ENCODE results near the gene SAP30BP.
"Not testable (repeated sequence)": the region's sequence is repeated elsewhere in the genome, so short reads cannot be mapped to it uniquely, and the experiment has no call there.

Gene SAP30BP

DNA sequence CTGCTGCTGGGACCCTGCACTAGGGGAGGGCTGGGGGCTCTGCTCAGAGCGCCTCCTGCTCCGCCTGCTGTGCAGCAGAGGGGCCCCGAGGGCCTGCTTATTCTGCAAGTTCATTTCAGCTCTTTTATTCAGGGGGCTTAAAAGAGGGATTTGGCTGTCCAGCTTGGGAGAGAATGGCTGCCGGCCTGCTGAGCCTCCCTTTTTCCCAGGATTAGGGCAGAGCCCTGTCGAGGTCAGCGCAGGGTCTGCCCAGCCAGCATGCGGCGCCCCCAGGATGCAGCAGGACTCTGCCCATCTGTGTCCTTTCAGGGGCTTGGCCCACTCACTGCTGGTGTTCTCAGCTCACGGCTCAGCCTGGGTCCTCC lies 32.8 kb upstream of the SAP30BP start:
- TF ChIP-seq, protein P1, sequence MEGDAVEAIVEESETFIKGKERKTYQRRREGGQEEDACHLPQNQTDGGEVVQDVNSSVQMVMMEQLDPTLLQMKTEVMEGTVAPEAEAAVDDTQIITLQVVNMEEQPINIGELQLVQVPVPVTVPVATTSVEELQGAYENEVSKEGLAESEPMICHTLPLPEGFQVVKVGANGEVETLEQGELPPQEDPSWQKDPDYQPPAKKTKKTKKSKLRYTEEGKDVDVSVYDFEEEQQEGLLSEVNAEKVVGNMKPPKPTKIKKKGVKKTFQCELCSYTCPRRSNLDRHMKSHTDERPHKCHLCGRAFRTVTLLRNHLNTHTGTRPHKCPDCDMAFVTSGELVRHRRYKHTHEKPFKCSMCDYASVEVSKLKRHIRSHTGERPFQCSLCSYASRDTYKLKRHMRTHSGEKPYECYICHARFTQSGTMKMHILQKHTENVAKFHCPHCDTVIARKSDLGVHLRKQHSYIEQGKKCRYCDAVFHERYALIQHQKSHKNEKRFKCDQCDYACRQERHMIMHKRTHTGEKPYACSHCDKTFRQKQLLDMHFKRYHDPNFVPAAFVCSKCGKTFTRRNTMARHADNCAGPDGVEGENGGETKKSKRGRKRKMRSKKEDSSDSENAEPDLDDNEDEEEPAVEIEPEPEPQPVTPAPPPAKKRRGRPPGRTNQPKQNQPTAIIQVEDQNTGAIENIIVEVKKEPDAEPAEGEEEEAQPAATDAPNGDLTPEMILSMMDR (IDR thresholded peaks at IDR 0.05; ENCODE audit: extremely low read depth, missing control alignments), result no peak
- DNase-seq (ENCODE audit: low spot score), result no peak

DNA sequence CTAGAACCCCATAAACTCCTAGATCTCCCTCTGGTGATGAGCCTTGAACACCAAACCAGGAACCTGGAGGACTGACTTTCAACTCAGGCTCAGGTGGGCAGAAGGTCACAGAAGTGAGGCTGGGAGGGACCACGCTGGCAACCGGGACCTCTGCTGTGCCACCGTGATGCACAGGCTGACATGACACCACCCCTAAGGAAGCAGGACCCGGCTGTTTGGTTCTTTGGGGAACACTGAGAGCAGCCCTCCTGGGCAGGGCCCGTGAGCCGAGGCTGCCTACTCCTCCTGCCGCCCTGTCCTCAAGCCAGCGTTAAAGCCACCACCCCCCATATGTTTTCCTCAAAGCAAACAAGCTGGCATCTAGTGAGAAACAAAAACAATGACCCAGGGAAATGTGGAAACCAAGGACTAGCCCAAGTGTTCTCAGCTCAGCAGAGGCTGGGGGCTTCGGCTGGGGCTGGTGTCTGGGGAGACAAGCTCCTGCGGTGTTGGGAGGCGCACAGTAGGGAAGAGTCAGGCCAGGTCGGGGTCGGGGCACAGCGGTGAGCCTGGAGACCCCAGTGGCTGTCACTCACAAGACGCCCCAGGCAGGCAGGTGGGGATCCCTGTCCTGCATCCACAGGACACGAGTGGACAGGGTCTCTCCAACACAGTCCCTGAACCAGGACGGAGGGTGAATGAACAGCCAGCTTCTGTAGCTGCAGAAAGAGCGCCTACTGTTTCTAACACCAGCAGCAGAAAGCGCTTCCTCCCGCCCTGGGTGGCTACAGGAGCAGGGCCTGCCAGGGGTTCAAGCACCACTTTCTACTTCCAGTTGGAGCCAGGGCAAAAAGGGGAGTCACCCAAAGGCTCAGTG lies 32.2 kb upstream of the SAP30BP start:
- no peak for DNase-seq (ENCODE audit: low spot score)
- TF ChIP-seq, protein P1 (IDR thresholded peaks at IDR 0.05; ENCODE audit: extremely low read depth, missing control alignments), result no peak

GRCh38 chr17:75635610-75636202 lies 31.4 kb upstream of the SAP30BP start:
- TF ChIP-seq, protein P1 (IDR thresholded peaks at IDR 0.05; ENCODE audit: extremely low read depth, missing control alignments), result no peak
- no peak for DNase-seq (ENCODE audit: low spot score)

GRCh38 chr17:75636381-75637142 lies 30.6 kb upstream of the SAP30BP start:
- DNase-seq (ENCODE audit: low spot score), result no peak
- TF ChIP-seq, protein P1 (IDR thresholded peaks at IDR 0.05; ENCODE audit: extremely low read depth, missing control alignments), result no peak

GRCh38 chr17:75637143-75637538 lies 30.0 kb upstream of the SAP30BP start:
- no peak for DNase-seq (ENCODE audit: low spot score)
- TF ChIP-seq, protein P1 (IDR thresholded peaks at IDR 0.05; ENCODE audit: extremely low read depth, missing control alignments), result no peak

DNA sequence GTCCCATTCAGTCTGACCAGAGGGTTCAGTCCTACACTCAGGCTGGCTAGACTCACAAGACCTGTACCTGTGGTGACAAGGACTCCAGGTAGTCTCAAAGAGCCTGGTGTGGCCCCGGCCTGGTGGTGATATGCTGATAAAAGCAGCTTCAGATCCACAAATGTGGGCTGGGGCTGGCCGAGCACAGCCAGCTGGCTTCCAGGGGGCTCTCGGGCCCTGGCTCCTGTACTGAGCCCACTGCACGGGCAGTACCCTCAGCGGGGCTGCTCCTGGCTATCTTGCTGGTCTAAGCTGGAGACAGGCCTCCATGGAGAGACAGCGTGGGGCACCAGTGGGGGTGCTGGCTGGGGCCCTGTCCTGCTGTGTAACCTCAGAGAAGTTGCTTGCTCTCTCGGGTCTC lies 29.6 kb upstream of the SAP30BP start:
- DNase-seq (ENCODE audit: low spot score), result no peak
- TF ChIP-seq, protein P1 (IDR thresholded peaks at IDR 0.05; ENCODE audit: extremely low read depth, missing control alignments), result no peak

DNA sequence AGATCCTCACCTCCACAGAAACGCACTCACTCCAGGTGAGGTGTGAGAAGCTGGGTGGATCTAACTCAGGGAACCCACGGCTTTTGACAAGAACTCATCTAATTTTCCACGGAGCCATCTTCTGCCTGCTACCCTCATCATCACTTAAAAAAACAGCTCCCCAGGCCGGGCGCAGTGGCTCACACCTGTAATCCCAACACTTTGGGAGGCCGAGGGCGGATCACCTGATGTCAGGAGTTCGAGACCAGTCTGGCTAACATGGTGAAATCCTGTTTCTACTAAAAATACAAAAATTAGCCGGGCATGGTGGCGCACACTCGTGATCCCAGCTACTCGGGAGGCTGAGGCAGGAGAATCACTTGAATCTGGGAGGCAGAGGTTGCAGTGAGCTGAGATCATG lies 29.1 kb upstream of the SAP30BP start:
- DNase-seq (ENCODE audit: low spot score), result not testable (repeated sequence)
